H9 (cell line): ENCODE measurements around the gene ZNF407. TPM values are rescaled to one million over a fixed set of nuclear protein-coding genes. Genes with fewer than 3 reads are reported as not detected.

Source experiments
- DNase-seq: peaks from one replicate; pipeline ENCODE4 v3.0.0-alpha.2; 2017
- H2AFZ ChIP-seq: one replicate; pipeline ENCODE4 v1.6.1; 2013; ENCODE audit warnings: mild to moderate bottlenecking, low read length, control low read depth, moderate library complexity
- H2AK5ac ChIP-seq: 2 replicates; pipeline ENCODE4 v1.6.1; 2013; ENCODE audit warnings: low read length, control low read depth, mixed read lengths; ENCODE audit not compliant: insufficient read length
- H2BK120ac ChIP-seq: one replicate; pipeline ENCODE4 v1.6.1; 2013; ENCODE audit warnings: low read depth, mild to moderate bottlenecking, low read length, control low read depth, inconsistent platforms; ENCODE audit not compliant: poor library complexity, severe bottlenecking
- H2BK12ac ChIP-seq: 2 replicates; pipeline ENCODE4 v1.6.1; 2013; ENCODE audit warnings: low read length, control low read depth, mixed read lengths, low read depth; ENCODE audit not compliant: insufficient read length
- H2BK15ac ChIP-seq: 2 replicates; pipeline ENCODE4 v1.6.1; 2013; ENCODE audit warnings: low read depth, low read length, control low read depth
- H2BK20ac ChIP-seq: one replicate; pipeline ENCODE4 v1.6.1; 2013; ENCODE audit warnings: low read depth, mild to moderate bottlenecking, low read length, control low read depth, inconsistent platforms; ENCODE audit not compliant: poor library complexity, severe bottlenecking
- H2BK5ac ChIP-seq: 2 replicates; pipeline ENCODE4 v1.6.1; 2013; ENCODE audit warnings: low read length, control low read depth, mixed read lengths; ENCODE audit not compliant: insufficient read length
- H3K14ac ChIP-seq: 2 replicates; pipeline ENCODE4 v1.6.1; 2013; ENCODE audit warnings: low read length, control low read depth; ENCODE audit not compliant: insufficient read depth
- H3K18ac ChIP-seq: 2 replicates; pipeline ENCODE4 v1.6.1; 2013; ENCODE audit warnings: low read depth, mild to moderate bottlenecking, mixed read lengths, low read length, control low read depth; ENCODE audit not compliant: insufficient read length
- H3K23ac ChIP-seq: 2 replicates; pipeline ENCODE4 v1.6.1; 2013; ENCODE audit warnings: low read length, control low read depth, mixed read lengths, low read depth; ENCODE audit not compliant: insufficient read length
- H3K23me2 ChIP-seq: 2 replicates; pipeline ENCODE4 v1.6.1; 2013; ENCODE audit warnings: low read depth, mild to moderate bottlenecking, mixed read lengths, low read length, control low read depth; ENCODE audit not compliant: insufficient read length, poor library complexity, severe bottlenecking
- H3K27ac ChIP-seq: 2 replicates; pipeline ENCODE4 v1.5.1; 2013; ENCODE audit warnings: low read length, control low read depth, mixed read lengths, low read depth; ENCODE audit not compliant: insufficient read length
- H3K27me3 ChIP-seq: 2 replicates; pipeline ENCODE4 v1.6.1; 2013; ENCODE audit warnings: low read length, control low read depth, inconsistent platforms; ENCODE audit not compliant: insufficient read depth
- H3K4ac ChIP-seq: 2 replicates; pipeline ENCODE4 v1.6.1; 2013; ENCODE audit warnings: low read depth, mild to moderate bottlenecking, control low read depth, inconsistent platforms, low read length, moderate library complexity
- H3K4me1 ChIP-seq: 2 replicates; pipeline ENCODE4 v1.6.1; 2013; ENCODE audit warnings: low read length, control low read depth, inconsistent platforms; ENCODE audit not compliant: insufficient read depth
- H3K4me2 ChIP-seq: 2 replicates; pipeline ENCODE4 v1.6.1; 2013; ENCODE audit warnings: low read length, control low read depth, mixed read lengths; ENCODE audit not compliant: insufficient read length, insufficient read depth
- H3K56ac ChIP-seq: 2 replicates; pipeline ENCODE4 v1.6.1; 2013; ENCODE audit warnings: low read depth, mild to moderate bottlenecking, mixed read lengths, low read length, control low read depth; ENCODE audit not compliant: insufficient read length
- H3K79me1 ChIP-seq: 2 replicates; pipeline ENCODE4 v1.6.1; 2013; ENCODE audit warnings: low read depth, mild to moderate bottlenecking, moderate library complexity, low read length, control low read depth, inconsistent platforms; ENCODE audit not compliant: insufficient read depth, poor library complexity, severe bottlenecking
- H3K79me2 ChIP-seq: 2 replicates; pipeline ENCODE4 v1.6.1; 2013; ENCODE audit warnings: low read length, control low read depth, inconsistent platforms; ENCODE audit not compliant: insufficient read depth
- H3K9ac ChIP-seq: 2 replicates; pipeline ENCODE4 v1.6.1; 2013; ENCODE audit warnings: low read length, control low read depth, mixed read lengths; ENCODE audit not compliant: insufficient read length; ENCODE audit errors: extremely low read depth
- H3K9me3 ChIP-seq: one replicate; pipeline ENCODE4 v1.6.1; 2013; ENCODE audit warnings: low read depth, low read length, inconsistent platforms; ENCODE audit not compliant: control insufficient read depth
- H3T11ph ChIP-seq: one replicate; pipeline ENCODE4 v1.6.1; 2013; ENCODE audit warnings: mild to moderate bottlenecking, low read length, control low read depth, inconsistent platforms
- H4K20me1 ChIP-seq: one replicate; pipeline ENCODE4 v1.6.1; 2013; ENCODE audit not compliant: control insufficient read depth, insufficient read length, insufficient read depth
- H4K5ac ChIP-seq: 2 replicates; pipeline ENCODE4 v1.6.1; 2013; ENCODE audit warnings: low read depth, mild to moderate bottlenecking, mixed read lengths, low read length, control low read depth; ENCODE audit not compliant: insufficient read length
- H4K8ac ChIP-seq: replicated peaks from 2 replicates; pipeline ENCODE4 v1.6.1; 2013; ENCODE audit warnings: low read length, control low read depth, mixed read lengths, low read depth; ENCODE audit not compliant: insufficient read length
- H4K91ac ChIP-seq: 2 replicates; pipeline ENCODE4 v1.6.1; 2013; ENCODE audit warnings: low read depth, mild to moderate bottlenecking, moderate library complexity, mixed read lengths, low read length, control low read depth; ENCODE audit not compliant: insufficient read length
- H3K27ac Mint-ChIP-seq, 3 experiments: 2 replicates in 2 of 3; 3 replicates in 1 of 3; pipeline ENCODE4 v1.8.0; 2020 to 2021; ENCODE audit warnings: mixed read lengths in 3 of 3, mild to moderate bottlenecking in 1 of 3, moderate library complexity in 1 of 3
- H3K27me3 Mint-ChIP-seq: 2 replicates; pipeline ENCODE4 v1.8.0; 2021; ENCODE audit warnings: low read depth, mild to moderate bottlenecking, moderate library complexity, mixed read lengths
- H3K36me3 Mint-ChIP-seq, 3 experiments: 2 replicates in 2 of 3; 3 replicates in 1 of 3; pipeline ENCODE4 v1.8.0; 2020 to 2021; ENCODE audit warnings: low read depth in 3 of 3, mixed read lengths in 3 of 3; ENCODE audit not compliant: insufficient read depth in 1 of 3
- H3K4me1 Mint-ChIP-seq, 2 experiments: 2 replicates each; pipeline ENCODE4 v1.8.0; 2020; ENCODE audit warnings: mixed read lengths in 2 of 2
- H3K4me3 Mint-ChIP-seq, 2 experiments: 2 replicates in 1 of 2; 3 replicates in 1 of 2; pipeline ENCODE4 v1.8.0; 2020 to 2021; ENCODE audit warnings: mild to moderate bottlenecking in 2 of 2, mixed read lengths in 2 of 2, moderate library complexity in 1 of 2
- H3K9me3 Mint-ChIP-seq, 2 experiments: 2 replicates in 1 of 2; 3 replicates in 1 of 2; pipeline ENCODE4 v1.8.0; 2020; ENCODE audit warnings: mild to moderate bottlenecking in 2 of 2, mixed read lengths in 2 of 2, moderate library complexity in 1 of 2
- CTCF ChIP-seq: fragments of 200-600 bp; sonication (generic); conservative IDR thresholded peaks from 3 replicates; pipeline ENCODE4 v1.8.0; 2021; ENCODE audit warnings: antibody characterized with exemption, mild to moderate bottlenecking
- WGBS: extraction: QIAGEN DNeasy Blood & Tissue Kit; methylation state at CpG from one replicate; pipeline ENCODE4 v1.1.7; 2013; ENCODE audit warnings: missing lambda C conversion rate, low lambda C conversion rate, mixed read lengths; ENCODE audit not compliant: insufficient read length; ENCODE audit errors: extremely low coverage; 5-methylcytosine and 5-hydroxymethylcytosine counted together
- total RNA-seq: library from RNA; stranded (reverse); gene quantifications from 2 replicates; pipeline ENCODE4 v1.2.1, GENCODE V29; 2021

The ZNF407 gene
- total RNA-seq, 1 experiment from 2014 or later = 8.7 TPM

GRCh38 chr18:75054046-75054445, 456.4 kb downstream of the ZNF407 start:
- TF ChIP-seq CTCF = no peak
- Histone ChIP-seq H4K8ac (no peak overlapping the region), H3K56ac (no peak overlapping the region), H3T11ph (no peak overlapping the region), H3K14ac (no peak overlapping the region), H3K79me2 (no peaks in the 10 kb centered on the region), H2BK12ac (no peak overlapping the region), H4K5ac (no peak overlapping the region), H3K23me2 (no peaks in the 10 kb centered on the region), H3K4me2 (no peak overlapping the region), H2BK5ac (no peak overlapping the region), H2BK120ac (no peak overlapping the region), H2BK20ac (no peak overlapping the region), H3K9ac (no peak overlapping the region), H2AK5ac (no peak overlapping the region), H3K27ac (no peak overlapping the region), H3K18ac (no peak overlapping the region), H3K23ac (no peak overlapping the region), H3K4ac (no peak overlapping the region), H4K91ac (no peak overlapping the region), H3K4me1 (no peaks in the 10 kb centered on the region), H3K9me3 (no peaks in the 10 kb centered on the region), H3K79me1 (no peaks in the 10 kb centered on the region), H2AFZ (no peak overlapping the region), H4K20me1 (no peaks in the 10 kb centered on the region), H3K27me3 (no peaks in the 10 kb centered on the region), H2BK15ac (no peak overlapping the region)
- Mint-ChIP-seq H3K4me1 (no peaks in the 10 kb centered on the region), H3K27ac (peak overlapping the region in 1 of 3 experiments; percentile 49; a peak in 1 of 7 replicates), H3K9me3 (no peaks in the 10 kb centered on the region), H3K4me3 (no peak overlapping the region), H3K36me3 (no peaks in the 10 kb centered on the region), H3K27me3 (no peaks in the 10 kb centered on the region)
- DNase-seq = no peak
- WGBS = no CpG with 5 or more reads among the region's 7 CpGs
